KMS-11 (cell line): ENCODE data around the gene MBOAT1.
"Not testable (repeated sequence)": the region's sequence is repeated elsewhere in the genome, so short reads cannot be mapped to it uniquely, and the experiment has no call there.

Experiments used
- H2AFZ ChIP-seq: fragments of 200-600 bp; sonication (generic); 2 replicates; pipeline ENCODE4 v1.6.1; 2016; ENCODE audit warnings: antibody characterized with exemption, mixed run types, low read depth
- H3K27ac ChIP-seq: fragments of 200-600 bp; sonication (generic); 2 replicates; pipeline ENCODE4 v1.6.1; 2016; ENCODE audit warnings: mild to moderate bottlenecking, mixed run types
- H3K27me3 ChIP-seq: fragments of 200-600 bp; sonication (generic); 2 replicates; pipeline ENCODE4 v1.6.1; 2017; ENCODE audit warnings: mild to moderate bottlenecking, low read depth, mixed run types, moderate library complexity; ENCODE audit not compliant: insufficient read depth
- H3K36me3 ChIP-seq: fragments of 200-600 bp; sonication (generic); 2 replicates; pipeline ENCODE4 v1.6.1; 2017; ENCODE audit warnings: mild to moderate bottlenecking, mixed run types; ENCODE audit not compliant: insufficient read depth
- H3K4me1 ChIP-seq: fragments of 200-600 bp; sonication (generic); 2 replicates; pipeline ENCODE4 v1.6.1; 2016; ENCODE audit warnings: mild to moderate bottlenecking, low read depth, mixed run types; ENCODE audit not compliant: poor library complexity, severe bottlenecking
- H3K4me2 ChIP-seq: fragments of 200-600 bp; sonication (generic); 2 replicates; pipeline ENCODE4 v1.7.0; 2016; ENCODE audit warnings: mild to moderate bottlenecking, mixed run types
- H3K4me3 ChIP-seq: fragments of 200-600 bp; sonication (generic); IDR thresholded peaks from 2 replicates; pipeline ENCODE4 v1.6.1; 2017; ENCODE audit warnings: low read depth, low read length, mixed read lengths; ENCODE audit not compliant: insufficient read depth
- H3K79me2 ChIP-seq: fragments of 200-600 bp; sonication (generic); 2 replicates; pipeline ENCODE4 v1.6.1; 2016; ENCODE audit warnings: low read depth, mixed run types; ENCODE audit not compliant: insufficient read depth
- H3K9ac ChIP-seq: fragments of 200-600 bp; sonication (generic); 2 replicates; pipeline ENCODE4 v1.6.1; 2016; ENCODE audit warnings: mild to moderate bottlenecking, mixed run types
- H4K20me1 ChIP-seq: fragments of 200-600 bp; sonication (generic); 2 replicates; pipeline ENCODE4 v1.6.1; 2016; ENCODE audit warnings: mild to moderate bottlenecking, mixed run types; ENCODE audit not compliant: insufficient read depth
- CTCF ChIP-seq: fragments of 200-600 bp; sonication (generic); conservative IDR thresholded peaks from 2 replicates; pipeline ENCODE4 v1.6.1; 2017; ENCODE audit warnings: low read depth, mild to moderate bottlenecking, antibody characterized with exemption, low read length, moderate library complexity, mixed read lengths

Gene MBOAT1

GRCh38 chr6:20251525-20251924, 39.3 kb upstream of the MBOAT1 start:
- Histone ChIP-seq H2AFZ (no peak overlapping the region), H3K79me2 (no peaks in the 10 kb centered on the region), H3K9ac (no peak overlapping the region), H3K27ac (no peak overlapping the region), H3K27me3 (no peaks in the 10 kb centered on the region), H3K4me1 (no peaks in the 10 kb centered on the region), H3K36me3 (no peaks in the 10 kb centered on the region), H3K4me3 (no peak overlapping the region), H3K4me2 (no peak overlapping the region), H4K20me1 (no peaks in the 10 kb centered on the region)
- no peak for TF ChIP-seq CTCF

DNA sequence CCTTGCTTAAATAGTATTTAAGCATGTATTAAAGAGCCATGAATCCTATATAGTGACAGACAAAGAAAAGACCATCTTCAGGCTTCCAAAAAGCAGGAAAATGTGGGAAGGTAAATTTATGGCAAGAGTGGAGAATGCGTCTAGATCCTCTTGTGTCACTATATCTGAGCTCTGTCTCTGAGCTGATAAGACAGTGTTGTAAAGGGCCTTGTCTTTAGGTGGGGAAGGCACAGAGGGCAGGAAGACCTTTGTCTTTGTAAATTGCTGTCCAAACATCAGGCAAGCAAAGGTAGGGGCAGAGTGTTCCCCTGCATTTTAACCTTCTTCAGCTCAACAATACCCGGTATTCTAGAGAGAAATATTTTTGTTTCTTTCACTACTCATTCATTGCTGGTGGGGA, 33.9 kb upstream of the MBOAT1 start:
- no peak overlapping the region for H3K4me2 ChIP-seq
- no peak overlapping the region for H3K4me3 ChIP-seq

DNA sequence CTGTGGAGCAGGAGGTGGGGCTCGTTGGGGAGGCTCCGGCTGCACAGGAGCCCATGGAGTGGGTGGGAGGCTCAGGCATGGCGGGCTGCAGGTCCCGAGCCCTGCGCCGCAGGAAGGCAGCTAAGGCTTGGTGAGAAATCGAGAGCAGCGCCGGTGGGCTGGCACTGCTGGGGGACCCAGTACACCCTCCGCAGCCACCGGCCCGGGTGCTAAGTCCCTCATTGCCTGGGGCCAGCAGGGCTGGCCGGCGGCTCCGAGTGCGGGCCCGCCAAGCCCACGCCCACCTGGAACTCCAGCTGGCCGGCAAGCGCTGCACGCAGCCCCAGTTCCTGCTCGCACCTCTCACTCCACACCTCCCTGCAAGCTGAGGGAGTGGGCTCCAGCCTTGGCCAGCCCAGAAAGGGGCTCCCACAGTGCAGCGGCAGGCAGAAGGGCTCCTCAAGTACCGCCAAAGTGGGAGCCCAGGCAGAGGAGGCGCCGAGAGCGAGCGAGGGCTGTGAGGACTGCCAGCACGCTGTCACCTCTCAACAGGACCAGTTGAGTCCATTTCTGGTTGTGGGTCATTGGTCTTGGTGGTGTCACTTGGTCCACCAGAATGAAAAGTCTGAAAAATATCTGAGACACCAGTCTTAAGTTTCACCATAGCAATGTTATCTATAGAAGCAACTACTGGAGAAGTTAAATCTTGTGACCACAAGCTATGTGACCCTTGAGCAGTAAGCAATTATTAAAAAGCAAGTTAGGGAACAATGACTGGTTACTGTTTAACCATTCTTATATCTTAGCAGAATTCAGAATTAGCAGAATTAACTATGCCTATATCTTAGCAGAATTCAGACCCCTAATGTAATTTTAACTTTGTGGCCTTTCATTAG, 32.8 kb upstream of the MBOAT1 start:
- not testable (repeated sequence) for H3K36me3 ChIP-seq, H3K4me2 ChIP-seq, H3K27me3 ChIP-seq

More for the DNA sequence above, 33.9 kb upstream of the MBOAT1 start:
- no peak for TF ChIP-seq CTCF
- Histone ChIP-seq H3K36me3 (no peaks in the 10 kb centered on the region), H3K27ac (no peak overlapping the region), H3K79me2 (no peaks in the 10 kb centered on the region), H4K20me1 (no peaks in the 10 kb centered on the region), H2AFZ (no peak overlapping the region), H3K9ac (no peak overlapping the region), H3K27me3 (no peaks in the 10 kb centered on the region), H3K4me1 (no peaks in the 10 kb centered on the region)

GRCh38 chr6:20243288-20243687, 31.0 kb upstream of the MBOAT1 start:
- H3K9ac ChIP-seq, result no peak overlapping the region
- H3K4me3 ChIP-seq, result no peak overlapping the region
- H3K27ac ChIP-seq, result no peak overlapping the region
- no peaks in the 10 kb centered on the region for H4K20me1 ChIP-seq
- no peak overlapping the region for H2AFZ ChIP-seq
- H3K4me2 ChIP-seq, result no peak overlapping the region
- no peaks in the 10 kb centered on the region for H3K79me2 ChIP-seq
- H3K4me1 ChIP-seq, result no peaks in the 10 kb centered on the region
- H3K36me3 ChIP-seq, result no peaks in the 10 kb centered on the region
- no peaks in the 10 kb centered on the region for H3K27me3 ChIP-seq
- no peak for TF ChIP-seq CTCF

More for the DNA sequence above, 32.8 kb upstream of the MBOAT1 start:
- not testable (repeated sequence) for H3K9ac ChIP-seq, H4K20me1 ChIP-seq, H2AFZ ChIP-seq, H3K4me1 ChIP-seq, H3K27ac ChIP-seq, H3K79me2 ChIP-seq, H3K4me3 ChIP-seq

- no peaks in the 10 kb centered on the region for H3K4me1 ChIP-seq
- no peak overlapping the region for H2AFZ ChIP-seq
- H3K79me2 ChIP-seq, result no peaks in the 10 kb centered on the region
- no peak overlapping the region for H3K27ac ChIP-seq
- no peak for TF ChIP-seq CTCF
- H3K4me2 ChIP-seq, result no peak overlapping the region
- H3K9ac ChIP-seq, result no peak overlapping the region
- H4K20me1 ChIP-seq, result no peaks in the 10 kb centered on the region
- H3K36me3 ChIP-seq, result no peaks in the 10 kb centered on the region
- H3K4me3 ChIP-seq, result no peak overlapping the region
- H3K27me3 ChIP-seq, result no peaks in the 10 kb centered on the region
Observed at GRCh38 chr6:20242397-20242796, 30.1 kb upstream of the MBOAT1 start.
